GM18520 (cell line): ENCODE measurements around the gene IFTAP.

ENCODE experiments used
- ATAC-seq: cut with Tn5 transposase; IDR thresholded peaks from one replicate; pipeline ENCODE4 v1.9.1; 2021; ENCODE audit not compliant: unreplicated experiment

The IFTAP gene

DNA sequence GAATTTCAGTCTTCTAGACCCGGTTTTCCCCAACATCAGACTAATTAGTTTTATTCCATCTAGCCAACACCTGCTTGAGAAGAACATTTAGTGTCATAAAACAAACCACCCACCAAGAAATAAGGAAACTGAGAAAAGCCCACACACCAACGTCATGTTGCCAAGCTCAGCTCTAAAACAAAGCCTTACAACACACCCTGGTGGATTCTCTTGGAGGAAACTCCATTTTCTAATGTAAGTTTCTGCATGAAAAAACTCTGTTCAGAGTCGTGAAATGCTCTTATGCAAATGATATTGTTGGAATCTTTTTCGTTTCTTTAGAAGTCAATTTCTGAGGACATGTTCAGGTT, 108.7 kb downstream of the IFTAP start:
- ATAC-seq = no peak
